HL-60 (cell line): ENCODE results near the gene FAT1.

ENCODE experiments used
- DNase-seq, 2 experiments: peaks; one replicate each; pipeline ENCODE4 v3.0.0-alpha.2; 2010 to 2020; ENCODE audit warnings: low read depth in 1 of 2, low spot score in 1 of 2
- H3K27ac ChIP-seq: fragments of 250-450 bp; sonication (Bioruptor Pico); replicated peaks from 2 replicates; pipeline ENCODE4 v1.5.1; 2020; ENCODE audit warnings: mild to moderate bottlenecking, moderate library complexity
- H3K27me3 ChIP-seq: fragments of 250-450 bp; sonication (Bioruptor Pico); 2 replicates; pipeline ENCODE4 v1.5.1; 2021; ENCODE audit warnings: mild to moderate bottlenecking, moderate library complexity; ENCODE audit not compliant: insufficient read depth, poor library complexity, severe bottlenecking
- H3K4me3 ChIP-seq: replicated peaks from 2 replicates; pipeline ENCODE4 v1.5.1; 2011; ENCODE audit warnings: mild to moderate bottlenecking, control low read depth, low read length; ENCODE audit not compliant: insufficient read depth
- CTCF ChIP-seq: IDR thresholded peaks from one replicate; pipeline ENCODE4 v1.5.1; 2011; ENCODE audit warnings: low read length, control low read depth, inconsistent platforms; ENCODE audit not compliant: insufficient read depth
- GABPA ChIP-seq: IDR thresholded peaks from 2 replicates; pipeline ENCODE4 v1.6.1; 2012; ENCODE audit warnings: low read depth
- POLR2AphosphoS5 ChIP-seq: IDR thresholded peaks from 2 replicates; pipeline ENCODE4 v1.6.1; 2012; ENCODE audit warnings: low read depth
- REST ChIP-seq: IDR thresholded peaks from 2 replicates; pipeline ENCODE4 v1.6.1; 2012; ENCODE audit warnings: low read depth; ENCODE audit not compliant: insufficient replicate concordance
- SPI1 ChIP-seq: IDR thresholded peaks from 2 replicates; pipeline ENCODE4 v1.6.1; 2012; ENCODE audit warnings: low read depth, mild to moderate bottlenecking, borderline replicate concordance

FAT1 gene

GRCh38 chr4:186607490-186607889, 116.2 kb downstream of the FAT1 start:
- TF ChIP-seq POLR2AphosphoS5 (no peak), CTCF (no peak), SPI1 (no peak), REST (no peak), GABPA (no peak)

GRCh38 chr4:186606591-186606992, 117.1 kb downstream of the FAT1 start:
- TF ChIP-seq SPI1 (no peak), CTCF (no peak), POLR2AphosphoS5 (no peak), GABPA (no peak), REST (no peak)
- no peak overlapping the region for H3K27ac ChIP-seq

More at GRCh38 chr4:186607490-186607889, 116.2 kb downstream of the FAT1 start:
- Histone ChIP-seq H3K27ac (no peak overlapping the region), H3K4me3 (no peak overlapping the region), H3K27me3 (no peaks in the 10 kb centered on the region)
- no peak for DNase-seq

GRCh38 chr4:186605261-186605865, 118.3 kb downstream of the FAT1 start:
- Histone ChIP-seq H3K27me3 (no peaks in the 10 kb centered on the region), H3K27ac (no peak overlapping the region), H3K4me3 (no peak overlapping the region)
- TF ChIP-seq POLR2AphosphoS5 (no peak), SPI1 (no peak), REST (no peak), GABPA (no peak), CTCF (no peak)
- DNase-seq = peak in 1 of 2 experiments; percentile 17

More at GRCh38 chr4:186606591-186606992, 117.1 kb downstream of the FAT1 start:
- Histone ChIP-seq H3K4me3 (no peak overlapping the region), H3K27me3 (no peaks in the 10 kb centered on the region)
- DNase-seq = no peak
